Smooth muscle cell (in vitro differentiated cells): Measurements from ENCODE around the gene C17orf50. TPM values are rescaled to one million over a fixed set of nuclear protein-coding genes. Genes with fewer than 3 reads are reported as not detected.
A peak's percentile ranks its signal among the peaks of the same experiment; 100 is the strongest.

Experiments used
- DNase-seq: peaks from one replicate; lab custom pipeline; 2025; ENCODE audit not compliant: unreplicated experiment; lab: John Stamatoyannopoulos, UW
- H2AFZ ChIP-seq: fragments of 200-600 bp; sonication (generic); 2 replicates; pipeline ENCODE4 v1.6.0; 2016; ENCODE audit warnings: antibody characterized with exemption, low read depth, mild to moderate bottlenecking
- H3F3A ChIP-seq: fragments of 200-600 bp; sonication (generic); 2 replicates; pipeline ENCODE4 v1.6.0; 2017; ENCODE audit warnings: antibody characterized with exemption, low read depth
- H3K27ac ChIP-seq: fragments of 200-600 bp; sonication (generic); 2 replicates; pipeline ENCODE4 v1.5.1; 2016; ENCODE audit warnings: low read depth, mild to moderate bottlenecking
- H3K27me3 ChIP-seq: fragments of 200-600 bp; sonication (generic); 2 replicates; pipeline ENCODE4 v1.6.1; 2016; ENCODE audit warnings: low read depth, mild to moderate bottlenecking
- H3K36me3 ChIP-seq: fragments of 200-600 bp; sonication (generic); 2 replicates; pipeline ENCODE4 v1.5.1; 2016; ENCODE audit warnings: low read depth
- H3K4me1 ChIP-seq: fragments of 200-600 bp; sonication (generic); 2 replicates; pipeline ENCODE4 v1.5.1; 2016; ENCODE audit warnings: low read depth
- H3K4me2 ChIP-seq: fragments of 200-600 bp; sonication (generic); 2 replicates; pipeline ENCODE4 v1.6.0; 2016; ENCODE audit warnings: mild to moderate bottlenecking
- H3K4me3 ChIP-seq: fragments of 200-600 bp; sonication (generic); 2 replicates; pipeline ENCODE4 v1.5.1; 2016; ENCODE audit warnings: mild to moderate bottlenecking
- H3K79me2 ChIP-seq: fragments of 200-600 bp; sonication (generic); 2 replicates; pipeline ENCODE4 v1.6.0; 2016; ENCODE audit warnings: low read depth, mild to moderate bottlenecking
- H3K9ac ChIP-seq: fragments of 200-600 bp; sonication (generic); 2 replicates; pipeline ENCODE4 v1.6.0; 2016; ENCODE audit warnings: low read depth
- H3K9me3 ChIP-seq: fragments of 200-600 bp; sonication (generic); replicated peaks from 2 replicates; pipeline ENCODE4 v1.5.1; 2016; ENCODE audit warnings: low read depth
- H4K20me1 ChIP-seq: fragments of 200-600 bp; sonication (generic); 2 replicates; pipeline ENCODE4 v1.6.0; 2016; ENCODE audit warnings: low read depth
- CTCF ChIP-seq: fragments of 200-600 bp; sonication (generic); IDR thresholded peaks from 2 replicates; pipeline ENCODE4 v1.5.1; 2017; ENCODE audit warnings: borderline replicate concordance, mild to moderate bottlenecking, antibody characterized with exemption; ENCODE audit not compliant: insufficient read depth, poor library complexity, severe bottlenecking
- WGBS: methylation state at CpG from one replicate; pipeline ENCODE4 v1.1.7; 2016; ENCODE audit warnings: low lambda C conversion rate; 5-methylcytosine and 5-hydroxymethylcytosine counted together
- polyA plus RNA-seq: library from polyadenylated mRNA; unstranded; fragments of >200 nt; fragmentation: Nextera tagmentation; extraction: Ambion mirVana; gene quantifications from 2 replicates; pipeline ENCODE4 v1.2.1, GENCODE V29; 2016
- total RNA-seq: library from RNA; depleted of rRNA; stranded (reverse); fragments of >200 nt; gene quantifications from 2 replicates; pipeline ENCODE4 v1.2.3, GENCODE V29; 2014

C17orf50 gene
- total and polyA plus RNA-seq, 2 experiments from 2014 or later: 0.33 TPM; not detected in 1

DNA sequence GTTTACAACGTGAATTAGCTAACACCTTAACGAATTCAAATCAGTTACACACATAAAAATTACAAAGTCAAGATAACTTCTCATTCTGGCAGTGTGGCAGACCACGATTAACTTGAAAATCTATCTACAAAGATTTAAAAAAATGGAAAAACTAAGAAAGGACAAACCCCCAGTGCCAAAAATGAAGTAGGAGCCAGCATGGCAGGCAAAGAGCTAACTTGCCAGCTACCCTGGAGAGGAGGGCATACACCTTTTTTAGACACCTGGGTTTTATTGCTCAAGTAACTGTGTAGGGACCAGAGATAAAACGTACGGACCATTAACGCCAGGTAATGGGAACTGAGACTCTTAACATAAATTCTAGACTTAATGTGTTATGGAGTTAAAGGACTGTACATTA is 51.1 kb downstream of the C17orf50 start:
- DNase-seq: no peak

GRCh38 chr17:35812456-35812855 is 51.8 kb downstream of the C17orf50 start:
- H4K20me1 ChIP-seq: peaks cover 77% of the 10 kb centered on the region
- H3K9me3 ChIP-seq: no peaks in the 10 kb centered on the region
- H3K4me2 ChIP-seq: no peak overlapping the region
- peaks cover 15% of the 10 kb centered on the region for H3F3A ChIP-seq
- H3K4me1 ChIP-seq: peaks cover 22% of the 10 kb centered on the region
- H3K4me3 ChIP-seq: no peak overlapping the region
- no peak for DNase-seq
- H3K79me2 ChIP-seq: peaks cover 81% of the 10 kb centered on the region
- H3K36me3 ChIP-seq: no peaks in the 10 kb centered on the region
- no peak for TF ChIP-seq CTCF
- no peak overlapping the region for H3K27ac ChIP-seq
- 94% methylated on average over 5 of the region's 5 CpGs for WGBS
- H2AFZ ChIP-seq: no peak overlapping the region
- H3K9ac ChIP-seq: no peak overlapping the region
- no peaks in the 10 kb centered on the region for H3K27me3 ChIP-seq

More for the DNA sequence above, 51.1 kb downstream of the C17orf50 start:
- Histone ChIP-seq H3K36me3 (no peaks in the 10 kb centered on the region), H3K27ac (no peak overlapping the region), H3K4me3 (no peak overlapping the region), H3K27me3 (no peaks in the 10 kb centered on the region), H3K9ac (no peak overlapping the region), H3K4me1 (peaks cover 22% of the 10 kb centered on the region), H4K20me1 (peaks cover 70% of the 10 kb centered on the region), H3F3A (peaks cover 19% of the 10 kb centered on the region), H2AFZ (no peak overlapping the region), H3K79me2 (peaks cover 74% of the 10 kb centered on the region), H3K9me3 (no peaks in the 10 kb centered on the region), H3K4me2 (peak overlapping the region; percentile 88)
- TF ChIP-seq CTCF: no peak
- WGBS: 93% methylated on average over 6 of the region's 6 CpGs

Other genes starting within 250 kb of the C17orf50 start
- gene SLFN12L, start 223.2 kb upstream of the C17orf50 start, total RNA-seq: not detected in 2 replicates
- gene SLFN12L, start 223.2 kb upstream of the C17orf50 start, polyA plus RNA-seq: not detected in 2 replicates
- gene SLFN14, start 200.1 kb upstream of the C17orf50 start, total RNA-seq: not detected in 2 replicates
- gene SLFN14, start 200.1 kb upstream of the C17orf50 start, polyA plus RNA-seq: not detected in 2 replicates
- 8.6 and 10.2 TPM in 2 replicates for gene PEX12, start 182.3 kb upstream of the C17orf50 start, total RNA-seq
- 2.8 and 3.5 TPM in 2 replicates for gene PEX12, start 182.3 kb upstream of the C17orf50 start, polyA plus RNA-seq
- 92.3 and 94.6 TPM in 2 replicates for gene AP2B1, start 173.6 kb upstream of the C17orf50 start, total RNA-seq
- 45.0 and 58.5 TPM in 2 replicates for gene AP2B1, start 173.6 kb upstream of the C17orf50 start, polyA plus RNA-seq
- 6.8 and 8.2 TPM in 2 replicates for gene RASL10B, start 29.2 kb upstream of the C17orf50 start, total RNA-seq
- gene RASL10B, start 29.2 kb upstream of the C17orf50 start, polyA plus RNA-seq: 11.0 and 18.6 TPM in 2 replicates
- gene GAS2L2, start 7.6 kb upstream of the C17orf50 start, total RNA-seq: not detected in 2 replicates
- gene GAS2L2, start 7.6 kb upstream of the C17orf50 start, polyA plus RNA-seq: not detected in 2 replicates
- gene MMP28, start 34.8 kb downstream of the C17orf50 start, total RNA-seq: 38.0 and 50.0 TPM in 2 replicates
- gene MMP28, start 34.8 kb downstream of the C17orf50 start, polyA plus RNA-seq: 25.7 and 51.4 TPM in 2 replicates
- gene TAF15, start 48.6 kb downstream of the C17orf50 start, total RNA-seq: 25.5 and 33.3 TPM in 2 replicates
- 4.2 and 8.1 TPM in 2 replicates for gene TAF15, start 48.6 kb downstream of the C17orf50 start, polyA plus RNA-seq
- not detected in 2 replicates for gene HEATR9, start 108.0 kb downstream of the C17orf50 start, total RNA-seq
- not detected in 2 replicates for gene HEATR9, start 108.0 kb downstream of the C17orf50 start, polyA plus RNA-seq
- 0.09 TPM in 1 of 2 replicates, not detected in the other for gene CCL5, start 119.5 kb downstream of the C17orf50 start, total RNA-seq
- 1.0 TPM in 1 of 2 replicates, not detected in the other for gene CCL5, start 119.5 kb downstream of the C17orf50 start, polyA plus RNA-seq
- gene RDM1, start 169.9 kb downstream of the C17orf50 start, total RNA-seq: 1.5 TPM in 1 of 2 replicates, not detected in the other
- gene RDM1, start 169.9 kb downstream of the C17orf50 start, polyA plus RNA-seq: 0.43 TPM in 1 of 2 replicates, not detected in the other
- not detected in 2 replicates for gene LYZL6, start 182.8 kb downstream of the C17orf50 start, total RNA-seq
- gene LYZL6, start 182.8 kb downstream of the C17orf50 start, polyA plus RNA-seq: not detected in 2 replicates
- not detected in 2 replicates for gene CCL16, start 220.6 kb downstream of the C17orf50 start, total RNA-seq
- gene CCL16, start 220.6 kb downstream of the C17orf50 start, polyA plus RNA-seq: not detected in 2 replicates
- not detected in 2 replicates for gene CCL14, start 225.8 kb downstream of the C17orf50 start, total RNA-seq
- gene CCL14, start 225.8 kb downstream of the C17orf50 start, polyA plus RNA-seq: not detected in 2 replicates
- gene CCL15, start 240.7 kb downstream of the C17orf50 start, total RNA-seq: not detected in 2 replicates
- gene CCL15, start 240.7 kb downstream of the C17orf50 start, polyA plus RNA-seq: not detected in 2 replicates